ENCODE measurements around the gene PRR5. TPM values are rescaled to one million over a fixed set of nuclear protein-coding genes. Genes with fewer than 3 reads are reported as not detected.

The PRR5 gene
- total RNA-seq, 1 experiment from 2014 or later = 11.8 TPM

DNA sequence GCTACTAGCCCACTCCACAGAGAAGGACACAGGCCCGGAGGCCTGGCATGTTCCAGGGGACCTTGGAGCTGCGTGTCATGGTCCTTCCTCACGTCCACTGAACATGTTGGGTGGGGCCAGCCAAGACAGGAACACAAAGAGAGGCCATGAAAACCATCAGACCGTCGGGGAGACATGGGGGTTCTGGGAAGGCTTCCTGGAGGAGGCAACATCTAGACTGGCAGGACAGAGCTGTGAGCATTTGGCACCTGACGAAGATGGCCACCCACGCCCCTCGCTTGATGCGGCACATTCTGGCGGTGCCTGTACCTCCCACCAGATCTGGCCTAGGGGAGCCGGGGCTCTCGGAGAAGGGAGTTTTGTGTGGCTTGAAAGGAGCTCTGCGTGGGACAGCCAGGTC is 25.7 kb downstream of the PRR5 start:
- no peaks in the 10 kb centered on the region for H3K9me3 Mint-ChIP-seq
- Histone ChIP-seq H4K5ac (ENCODE audit: insufficient read length, low read depth, low read length) (no peak overlapping the region), H2BK120ac (ENCODE audit: low read depth, low read length, poor library complexity, severe bottlenecking) (no peak overlapping the region), H3K56ac (ENCODE audit: insufficient read length, low read depth, low read length) (no peak overlapping the region), H2AK5ac (ENCODE audit: insufficient read length, low read length) (no peak overlapping the region), H2BK20ac (ENCODE audit: low read depth, low read length, poor library complexity, severe bottlenecking) (no peak overlapping the region), H3K79me2 (ENCODE audit: insufficient read depth, low read length) (no peaks in the 10 kb centered on the region), H3K14ac (ENCODE audit: insufficient read depth, low read length) (no peak overlapping the region), H3K18ac (ENCODE audit: insufficient read length, low read depth, low read length) (no peak overlapping the region), H3K23ac (ENCODE audit: insufficient read length, low read depth, low read length) (no peak overlapping the region), H3K27ac (ENCODE audit: insufficient read length, low read depth, low read length) (no peak overlapping the region), H4K20me1 (ENCODE audit: control insufficient read depth, insufficient read depth, insufficient read length) (no peaks in the 10 kb centered on the region), H3K4me2 (ENCODE audit: insufficient read depth, insufficient read length, low read length) (no peak overlapping the region), H3T11ph (ENCODE audit: low read length) (no peak overlapping the region), H2AFZ (ENCODE audit: low read length) (no peak overlapping the region), H4K91ac (ENCODE audit: insufficient read length, low read depth, low read length) (no peak overlapping the region), H3K9me3 (ENCODE audit: control insufficient read depth, low read depth, low read length) (no peaks in the 10 kb centered on the region), H3K4ac (ENCODE audit: low read depth, low read length) (no peak overlapping the region), H2BK15ac (ENCODE audit: low read depth, low read length) (no peak overlapping the region), H3K27me3 (ENCODE audit: insufficient read depth, low read length) (no peaks in the 10 kb centered on the region), H3K4me1 (ENCODE audit: insufficient read depth, low read length) (no peaks in the 10 kb centered on the region), H4K8ac (replicated peaks; ENCODE audit: insufficient read length, low read depth, low read length) (no peak overlapping the region), H3K23me2 (ENCODE audit: insufficient read length, low read depth, low read length, poor library complexity, severe bottlenecking) (no peaks in the 10 kb centered on the region), H3K79me1 (ENCODE audit: insufficient read depth, low read depth, low read length, poor library complexity, severe bottlenecking) (no peaks in the 10 kb centered on the region), H3K9ac (ENCODE audit: extremely low read depth, insufficient read length, low read length) (no peak overlapping the region), H2BK12ac (ENCODE audit: insufficient read length, low read depth, low read length) (no peak overlapping the region), H2BK5ac (ENCODE audit: insufficient read length, low read length) (no peak overlapping the region)
- no CpG with 5 or more reads among the region's 13 CpGs for WGBS (ENCODE audit: extremely low coverage, insufficient read length, low lambda C conversion rate)
- TF ChIP-seq, protein P1, sequence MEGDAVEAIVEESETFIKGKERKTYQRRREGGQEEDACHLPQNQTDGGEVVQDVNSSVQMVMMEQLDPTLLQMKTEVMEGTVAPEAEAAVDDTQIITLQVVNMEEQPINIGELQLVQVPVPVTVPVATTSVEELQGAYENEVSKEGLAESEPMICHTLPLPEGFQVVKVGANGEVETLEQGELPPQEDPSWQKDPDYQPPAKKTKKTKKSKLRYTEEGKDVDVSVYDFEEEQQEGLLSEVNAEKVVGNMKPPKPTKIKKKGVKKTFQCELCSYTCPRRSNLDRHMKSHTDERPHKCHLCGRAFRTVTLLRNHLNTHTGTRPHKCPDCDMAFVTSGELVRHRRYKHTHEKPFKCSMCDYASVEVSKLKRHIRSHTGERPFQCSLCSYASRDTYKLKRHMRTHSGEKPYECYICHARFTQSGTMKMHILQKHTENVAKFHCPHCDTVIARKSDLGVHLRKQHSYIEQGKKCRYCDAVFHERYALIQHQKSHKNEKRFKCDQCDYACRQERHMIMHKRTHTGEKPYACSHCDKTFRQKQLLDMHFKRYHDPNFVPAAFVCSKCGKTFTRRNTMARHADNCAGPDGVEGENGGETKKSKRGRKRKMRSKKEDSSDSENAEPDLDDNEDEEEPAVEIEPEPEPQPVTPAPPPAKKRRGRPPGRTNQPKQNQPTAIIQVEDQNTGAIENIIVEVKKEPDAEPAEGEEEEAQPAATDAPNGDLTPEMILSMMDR (conservative IDR thresholded peaks at IDR 0.05) = no peak
- no peak overlapping the region for H3K4me3 Mint-ChIP-seq
- no peak overlapping the region for H3K27ac Mint-ChIP-seq
- no peak for DNase-seq
- no peaks in the 10 kb centered on the region for H3K27me3 Mint-ChIP-seq (ENCODE audit: low read depth)
- H3K4me1 Mint-ChIP-seq = peaks cover 3 to 8% of the 10 kb centered on the region in 2 experiments; a peak in 2 of 4 replicates
- H3K36me3 Mint-ChIP-seq (ENCODE audit: insufficient read depth in 1 of 3, low read depth in 3 of 3) = peaks cover 0 to 3% (median 0%) of the 10 kb centered on the region in 3 experiments; a peak in 1 of 7 replicates
